ENCODE results near the gene CBX7.
"Not testable (repeated sequence)": the region's sequence is repeated elsewhere in the genome, so short reads cannot be mapped to it uniquely, and the experiment has no call there.

Gene CBX7

GRCh38 chr22:39177456-39177775, 24.9 kb upstream of the CBX7 start:
- Mint-ChIP-seq H3K27ac (no peak overlapping the region), H3K4me3 (no peak overlapping the region), H3K9me3 (ENCODE audit: low read depth) (no peaks in the 10 kb centered on the region), H3K27me3 (no peaks in the 10 kb centered on the region), H3K36me3 (no peaks in the 10 kb centered on the region), H3K4me1 (ENCODE audit: low read depth) (peaks cover 33% of the 10 kb centered on the region)

DNA sequence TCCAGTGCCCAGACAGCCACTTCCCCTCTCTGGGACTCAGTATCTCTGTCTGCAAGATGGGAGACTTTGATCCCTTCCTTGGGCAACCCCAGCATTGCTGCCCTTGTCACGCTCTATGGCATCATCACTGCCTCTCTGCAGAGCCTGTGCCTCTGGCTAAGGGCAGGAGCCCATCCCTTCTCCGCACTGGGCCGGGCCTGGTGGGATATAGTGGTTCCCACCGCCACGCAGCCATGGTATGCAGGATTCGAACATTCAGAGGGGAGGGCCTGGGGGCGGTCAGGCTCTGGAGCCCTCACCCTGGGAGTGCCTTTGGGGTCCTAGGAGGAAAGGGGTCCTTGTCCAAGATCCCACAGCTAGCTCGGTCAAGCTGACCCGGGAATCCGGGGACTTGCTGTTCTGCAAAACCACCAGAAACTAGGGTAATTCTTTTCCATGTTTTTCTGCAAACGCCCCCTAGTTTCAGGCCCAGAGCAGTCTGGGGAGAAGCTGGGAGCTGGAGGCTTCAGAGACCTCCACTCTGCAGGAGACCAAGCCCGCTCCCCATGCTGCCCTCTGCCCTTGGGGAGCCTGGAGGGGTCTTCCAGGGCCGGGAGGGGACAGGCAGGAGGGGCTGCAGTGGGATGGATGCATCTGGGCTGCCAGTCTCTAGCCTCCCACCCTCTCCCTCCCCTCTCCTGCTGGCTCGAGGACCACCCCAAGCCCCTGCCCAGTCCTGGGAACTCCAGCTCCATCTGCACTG, 24.4 kb upstream of the CBX7 start:
- Mint-ChIP-seq H3K27me3 (no peaks in the 10 kb centered on the region), H3K36me3 (no peaks in the 10 kb centered on the region), H3K9me3 (ENCODE audit: low read depth) (no peaks in the 10 kb centered on the region), H3K4me1 (ENCODE audit: low read depth) (peaks cover 36% of the 10 kb centered on the region), H3K27ac (no peak overlapping the region), H3K4me3 (no peak overlapping the region)

- no peaks in the 10 kb centered on the region for H3K9me3 Mint-ChIP-seq (ENCODE audit: low read depth)
- H3K4me3 Mint-ChIP-seq = no peak overlapping the region
Measured at GRCh38 chr22:39176143-39176713, 23.7 kb upstream of the CBX7 start.

GRCh38 chr22:39175353-39176142, 23.1 kb upstream of the CBX7 start:
- Mint-ChIP-seq H3K27me3 (no peaks in the 10 kb centered on the region), H3K27ac (peak overlapping the region; percentile 10), H3K36me3 (no peaks in the 10 kb centered on the region), H3K4me3 (no peak overlapping the region), H3K4me1 (ENCODE audit: low read depth) (peaks cover 46% of the 10 kb centered on the region), H3K9me3 (ENCODE audit: low read depth) (no peaks in the 10 kb centered on the region)

More at GRCh38 chr22:39176143-39176713, 23.7 kb upstream of the CBX7 start:
- H3K27ac Mint-ChIP-seq = no peak overlapping the region
- H3K36me3 Mint-ChIP-seq = no peaks in the 10 kb centered on the region
- no peaks in the 10 kb centered on the region for H3K27me3 Mint-ChIP-seq
- peaks cover 40% of the 10 kb centered on the region for H3K4me1 Mint-ChIP-seq (ENCODE audit: low read depth)

- Mint-ChIP-seq H3K4me3 (peak overlapping the region; percentile 67), H3K36me3 (no peaks in the 10 kb centered on the region), H3K9me3 (ENCODE audit: low read depth) (no peaks in the 10 kb centered on the region), H3K27ac (peak overlapping the region; percentile 87), H3K27me3 (no peaks in the 10 kb centered on the region), H3K4me1 (ENCODE audit: low read depth) (peaks cover 47% of the 10 kb centered on the region)
Measured at GRCh38 chr22:39174498-39175352, 22.2 kb upstream of the CBX7 start.

GRCh38 chr22:39173787-39174497, 21.5 kb upstream of the CBX7 start:
- no peaks in the 10 kb centered on the region for H3K9me3 Mint-ChIP-seq (ENCODE audit: low read depth)
- no peaks in the 10 kb centered on the region for H3K27me3 Mint-ChIP-seq
- peak overlapping the region; percentile 67 for H3K4me3 Mint-ChIP-seq
- H3K27ac Mint-ChIP-seq = peak overlapping the region; percentile 87
- peaks cover 47% of the 10 kb centered on the region for H3K4me1 Mint-ChIP-seq (ENCODE audit: low read depth)
- no peaks in the 10 kb centered on the region for H3K36me3 Mint-ChIP-seq

- peak overlapping the region; percentile 87 for H3K27ac Mint-ChIP-seq
- peak overlapping the region; percentile 13 for H3K4me3 Mint-ChIP-seq
- H3K36me3 Mint-ChIP-seq = no peaks in the 10 kb centered on the region
- no peaks in the 10 kb centered on the region for H3K27me3 Mint-ChIP-seq
- H3K4me1 Mint-ChIP-seq (ENCODE audit: low read depth) = peaks cover 46% of the 10 kb centered on the region
- H3K9me3 Mint-ChIP-seq (ENCODE audit: low read depth) = no peaks in the 10 kb centered on the region
Measured at GRCh38 chr22:39173050-39173706, 20.7 kb upstream of the CBX7 start.

DNA sequence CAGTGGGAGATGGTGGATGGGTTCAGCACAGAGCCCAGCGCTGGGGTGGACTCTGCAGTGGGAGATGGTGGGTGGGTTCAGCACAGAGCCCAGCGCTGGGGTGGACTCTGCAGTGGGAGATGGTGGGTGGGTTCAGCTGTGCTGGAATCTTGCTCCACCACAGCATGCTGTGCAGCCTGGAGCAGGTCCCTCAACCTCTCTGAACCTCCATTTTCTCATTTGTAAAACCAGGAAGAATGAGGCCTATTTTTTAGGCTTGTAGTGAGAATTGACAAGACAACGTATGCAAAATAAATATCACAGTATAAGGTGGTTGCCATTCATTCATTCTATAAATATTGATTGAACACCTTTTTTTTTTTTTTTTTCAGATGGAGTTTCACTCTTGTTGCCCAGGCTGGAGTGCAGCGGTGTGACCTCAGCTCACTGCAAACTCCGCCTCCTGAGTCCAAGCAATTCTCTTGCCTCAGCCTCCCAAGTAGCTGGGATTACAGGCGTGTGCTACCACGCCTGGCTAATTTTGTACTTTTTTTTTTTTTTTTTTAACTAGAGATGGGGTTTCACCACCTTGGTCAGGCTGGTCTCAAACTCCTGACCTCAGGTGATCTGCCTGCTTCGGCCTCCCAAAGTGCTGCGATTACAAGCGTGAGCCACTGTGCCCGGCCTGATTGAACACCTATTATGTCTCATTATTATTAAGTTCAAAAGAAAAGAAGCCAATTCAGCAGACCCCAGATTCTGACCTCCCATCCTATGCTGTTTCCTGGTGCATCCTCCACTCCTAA, 20.0 kb upstream of the CBX7 start:
- H3K36me3 Mint-ChIP-seq = not testable (repeated sequence)
- H3K4me1 Mint-ChIP-seq (ENCODE audit: low read depth) = peaks cover 42% of the 10 kb centered on the region
- H3K4me3 Mint-ChIP-seq = peak overlapping the region; percentile 13

GRCh38 chr22:39171623-39172264, 19.3 kb upstream of the CBX7 start:
- H3K4me1 Mint-ChIP-seq (ENCODE audit: low read depth) = peaks cover 41% of the 10 kb centered on the region
- H3K36me3 Mint-ChIP-seq = no peaks in the 10 kb centered on the region
- no peaks in the 10 kb centered on the region for H3K27me3 Mint-ChIP-seq
- peak overlapping the region; percentile 40 for H3K4me3 Mint-ChIP-seq
- no peaks in the 10 kb centered on the region for H3K9me3 Mint-ChIP-seq (ENCODE audit: low read depth)
- H3K27ac Mint-ChIP-seq = peak overlapping the region; percentile 58

More for the DNA sequence above, 20.0 kb upstream of the CBX7 start:
- H3K9me3 Mint-ChIP-seq (ENCODE audit: low read depth); H3K27me3 Mint-ChIP-seq: not testable (repeated sequence)
- peak overlapping the region; percentile 87 for H3K27ac Mint-ChIP-seq

- Mint-ChIP-seq H3K4me1 (ENCODE audit: low read depth) (peaks cover 41% of the 10 kb centered on the region), H3K27ac (no peak overlapping the region), H3K4me3 (peak overlapping the region; percentile 62)
Measured at GRCh38 chr22:39170825-39171622, 18.5 kb upstream of the CBX7 start.

DNA sequence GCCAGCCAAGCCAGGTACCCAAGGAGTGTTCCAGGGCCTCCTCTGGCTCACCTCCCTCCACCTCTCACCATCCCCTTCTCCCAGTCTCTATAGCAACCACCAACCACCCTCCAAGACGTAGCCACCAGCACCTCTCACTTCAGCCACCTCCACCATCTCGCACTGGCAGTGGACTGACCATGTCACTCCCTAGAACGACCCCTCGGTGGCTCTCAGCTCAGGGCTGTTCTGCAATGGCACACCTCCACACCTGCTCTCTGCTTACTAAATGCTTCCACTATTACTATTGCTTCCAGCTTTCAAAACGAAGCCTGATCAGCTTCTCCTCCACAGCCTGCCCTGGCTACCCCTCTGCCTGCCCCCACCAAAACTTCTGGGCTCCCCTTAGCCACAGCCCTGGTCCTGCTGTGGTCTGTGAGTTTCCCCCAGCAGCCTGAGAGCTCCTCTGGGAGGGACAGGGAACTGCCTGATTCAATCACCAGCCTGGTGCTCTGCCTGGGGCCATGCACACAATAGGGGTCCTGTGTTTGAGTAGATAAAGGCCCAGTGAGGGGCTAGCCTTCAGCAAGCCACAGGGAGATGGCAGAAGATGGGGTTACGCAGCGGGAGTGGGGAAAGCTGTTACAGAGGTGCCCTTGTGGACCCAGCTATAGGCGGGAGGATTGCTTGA, 17.5 kb upstream of the CBX7 start:
- no peaks in the 10 kb centered on the region for H3K27me3 Mint-ChIP-seq
- H3K4me1 Mint-ChIP-seq (ENCODE audit: low read depth) = peaks cover 36% of the 10 kb centered on the region
- no peaks in the 10 kb centered on the region for H3K36me3 Mint-ChIP-seq
- H3K4me3 Mint-ChIP-seq = no peak overlapping the region
- no peaks in the 10 kb centered on the region for H3K9me3 Mint-ChIP-seq (ENCODE audit: low read depth)
- no peak overlapping the region for H3K27ac Mint-ChIP-seq

More at GRCh38 chr22:39170825-39171622, 18.5 kb upstream of the CBX7 start:
- H3K27me3 Mint-ChIP-seq = no peaks in the 10 kb centered on the region
- no peaks in the 10 kb centered on the region for H3K9me3 Mint-ChIP-seq (ENCODE audit: low read depth)
- no peaks in the 10 kb centered on the region for H3K36me3 Mint-ChIP-seq

GRCh38 chr22:39166547-39166946, 14.1 kb upstream of the CBX7 start:
- H3K36me3 Mint-ChIP-seq = peaks cover 2% of the 10 kb centered on the region
- no peaks in the 10 kb centered on the region for H3K9me3 Mint-ChIP-seq (ENCODE audit: low read depth)
- no peak overlapping the region for H3K4me3 Mint-ChIP-seq
- H3K27ac Mint-ChIP-seq = no peak overlapping the region
- no peaks in the 10 kb centered on the region for H3K27me3 Mint-ChIP-seq
- peaks cover 9% of the 10 kb centered on the region for H3K4me1 Mint-ChIP-seq (ENCODE audit: low read depth)

Data from activated naive CD8-positive, alpha-beta T cell (primary cell).